Karpas-422 (cell line): Measurements from ENCODE around the gene SRMS. TPM values are rescaled to one million over a fixed set of nuclear protein-coding genes. Genes with fewer than 3 reads are reported as not detected.

Source experiments
- DNase-seq: peaks from one replicate; pipeline ENCODE4 v3.0.0-alpha.2; 2015
- H2AFZ ChIP-seq: fragments of 200-600 bp; sonication (generic); 2 replicates; pipeline ENCODE4 v1.6.1; 2014; ENCODE audit warnings: antibody characterized with exemption, low read length, mixed read lengths
- H3K27ac ChIP-seq: fragments of 200-600 bp; sonication (generic); 2 replicates; pipeline ENCODE4 v1.5.1; 2014; ENCODE audit warnings: mild to moderate bottlenecking, low read length, moderate library complexity
- H3K27me3 ChIP-seq: fragments of 200-600 bp; sonication (generic); 2 replicates; pipeline ENCODE4 v1.6.1; 2014; ENCODE audit warnings: low read length, mixed read lengths
- H3K36me3 ChIP-seq: fragments of 200-600 bp; sonication (generic); 2 replicates; pipeline ENCODE4 v1.6.1; 2014; ENCODE audit warnings: low read length, mixed read lengths; ENCODE audit not compliant: insufficient read depth
- H3K4me1 ChIP-seq: fragments of 200-600 bp; sonication (generic); 2 replicates; pipeline ENCODE4 v1.6.1; 2014; ENCODE audit warnings: mild to moderate bottlenecking, low read length, mixed read lengths
- H3K4me2 ChIP-seq: fragments of 200-600 bp; sonication (generic); 2 replicates; pipeline ENCODE4 v1.6.1; 2014; ENCODE audit warnings: low read length, low read depth, mild to moderate bottlenecking; ENCODE audit not compliant: poor library complexity, severe bottlenecking
- H3K4me3 ChIP-seq: fragments of 200-600 bp; sonication (generic); 2 replicates; pipeline ENCODE4 v1.5.1; 2014; ENCODE audit warnings: mild to moderate bottlenecking, antibody characterized with exemption, low read length, mixed read lengths
- H3K79me2 ChIP-seq: fragments of 200-600 bp; sonication (generic); 2 replicates; pipeline ENCODE4 v1.6.1; 2014; ENCODE audit warnings: mild to moderate bottlenecking, low read length, mixed read lengths
- H3K9ac ChIP-seq: fragments of 200-600 bp; sonication (generic); 2 replicates; pipeline ENCODE4 v1.6.0; 2014; ENCODE audit warnings: low read length
- H3K9me2 ChIP-seq: fragments of 200-600 bp; sonication (generic), shearing (Covaris generic); replicated peaks from 2 replicates; pipeline ENCODE4 v1.6.0; 2014; ENCODE audit warnings: mild to moderate bottlenecking, low read length, moderate library complexity; ENCODE audit not compliant: insufficient read depth
- H3K9me3 ChIP-seq: fragments of 300-700, 200-600 bp; sonication (generic); 2 replicates; pipeline ENCODE4 v1.6.1; 2014; ENCODE audit warnings: low read length, mixed read lengths
- H4K20me1 ChIP-seq: fragments of 200-600 bp; sonication (generic); 2 replicates; pipeline ENCODE4 v1.6.1; 2014; ENCODE audit warnings: mild to moderate bottlenecking, antibody characterized with exemption, low read length, low read depth; ENCODE audit not compliant: insufficient read depth
- total RNA-seq: library from RNA; depleted of rRNA; stranded (reverse); fragments of >200 nt; shearing (Covaris generic); gene quantifications from 2 replicates; pipeline ENCODE4 v1.2.3, GENCODE V29; 2014; ENCODE audit warnings: low replicate concordance

SRMS gene
- total RNA-seq, 1 experiment from 2014 or later = not detected

- Histone ChIP-seq H3K4me3 (no peak overlapping the region), H3K27ac (no peak overlapping the region), H3K36me3 (no peaks in the 10 kb centered on the region), H3K9me3 (no peaks in the 10 kb centered on the region), H3K9ac (no peak overlapping the region), H3K79me2 (no peaks in the 10 kb centered on the region), H3K27me3 (no peaks in the 10 kb centered on the region), H3K4me2 (no peak overlapping the region), H3K4me1 (peaks cover 39% of the 10 kb centered on the region), H2AFZ (no peak overlapping the region), H3K9me2 (no peaks in the 10 kb centered on the region), H4K20me1 (0 out of 2 replicates have a peak, but pooled peaks cover 2% of the 10 kb centered on the region)
- DNase-seq = peak; percentile 61
Observed at GRCh38 chr20:63540417-63541186, 6.9 kb downstream of the SRMS start.

GRCh38 chr20:63539441-63540370 lies 7.8 kb downstream of the SRMS start:
- 0 out of 2 replicates have a peak, but pooled peaks cover 2% of the 10 kb centered on the region for H4K20me1 ChIP-seq
- H3K27ac ChIP-seq = no peak overlapping the region
- no peaks in the 10 kb centered on the region for H3K36me3 ChIP-seq
- H3K4me3 ChIP-seq = no peak overlapping the region
- no peak overlapping the region for H3K9ac ChIP-seq
- peaks cover 32% of the 10 kb centered on the region for H3K4me1 ChIP-seq
- no peaks in the 10 kb centered on the region for H3K9me3 ChIP-seq
- no peaks in the 10 kb centered on the region for H3K79me2 ChIP-seq
- no peaks in the 10 kb centered on the region for H3K27me3 ChIP-seq
- no peaks in the 10 kb centered on the region for H3K9me2 ChIP-seq
- DNase-seq = no peak
- no peak overlapping the region for H2AFZ ChIP-seq
- H3K4me2 ChIP-seq = no peak overlapping the region

- Histone ChIP-seq H3K27ac (no peak overlapping the region), H3K4me3 (no peak overlapping the region)
Observed at GRCh38 chr20:63539092-63539430, 8.5 kb downstream of the SRMS start.

GRCh38 chr20:63538204-63539091 lies 9.1 kb downstream of the SRMS start:
- H3K79me2 ChIP-seq = no peaks in the 10 kb centered on the region
- H3K27me3 ChIP-seq = no peaks in the 10 kb centered on the region
- peak overlapping the region; percentile 84 for H3K4me2 ChIP-seq
- H3K9ac ChIP-seq = no peak overlapping the region
- H3K9me2 ChIP-seq = no peaks in the 10 kb centered on the region
- H3K27ac ChIP-seq = no peak overlapping the region
- H4K20me1 ChIP-seq = 0 out of 2 replicates have a peak, but pooled peaks cover 2% of the 10 kb centered on the region
- peaks cover 32% of the 10 kb centered on the region for H3K4me1 ChIP-seq
- DNase-seq = no peak
- H2AFZ ChIP-seq = no peak overlapping the region
- peak overlapping the region; percentile 68; the same call in 1 of the 2 replicates for H3K4me3 ChIP-seq
- no peaks in the 10 kb centered on the region for H3K36me3 ChIP-seq
- no peaks in the 10 kb centered on the region for H3K9me3 ChIP-seq

More at GRCh38 chr20:63539092-63539430, 8.5 kb downstream of the SRMS start:
- no peak overlapping the region for H3K4me2 ChIP-seq
- no peak for DNase-seq
- no peak overlapping the region for H2AFZ ChIP-seq
- H3K79me2 ChIP-seq = no peaks in the 10 kb centered on the region
- no peaks in the 10 kb centered on the region for H3K27me3 ChIP-seq
- no peaks in the 10 kb centered on the region for H3K9me3 ChIP-seq
- no peaks in the 10 kb centered on the region for H3K36me3 ChIP-seq
- H4K20me1 ChIP-seq = 0 out of 2 replicates have a peak, but pooled peaks cover 2% of the 10 kb centered on the region
- H3K9ac ChIP-seq = no peak overlapping the region
- peaks cover 32% of the 10 kb centered on the region for H3K4me1 ChIP-seq
- no peaks in the 10 kb centered on the region for H3K9me2 ChIP-seq

- H3K4me2 ChIP-seq = peak overlapping the region; percentile 84
- no peaks in the 10 kb centered on the region for H3K36me3 ChIP-seq
- H2AFZ ChIP-seq = peak overlapping the region; percentile 57; the same call in 1 of the 2 replicates
- H3K79me2 ChIP-seq = no peaks in the 10 kb centered on the region
- H3K9me3 ChIP-seq = no peaks in the 10 kb centered on the region
- 0 out of 2 replicates have a peak, but pooled peaks cover 2% of the 10 kb centered on the region for H4K20me1 ChIP-seq
- H3K27ac ChIP-seq = peak overlapping the region; percentile 35; the same call in 1 of the 2 replicates
- peaks cover 27% of the 10 kb centered on the region for H3K4me1 ChIP-seq
- H3K27me3 ChIP-seq = no peaks in the 10 kb centered on the region
- peak; percentile 98 for DNase-seq
- H3K4me3 ChIP-seq = peak overlapping the region; percentile 68
- peak overlapping the region; percentile 75 for H3K9ac ChIP-seq
- no peaks in the 10 kb centered on the region for H3K9me2 ChIP-seq
Observed at GRCh38 chr20:63537525-63538203, 9.9 kb downstream of the SRMS start.

- H3K4me3 ChIP-seq = peak within 1 kb of the TSS; percentile 68
- H3K9me2 ChIP-seq = no peaks in the 10 kb centered on the region
- 0 out of 2 replicates have a peak, but pooled peaks cover 2% of the 10 kb centered on the region for H4K20me1 ChIP-seq
- H3K36me3 ChIP-seq = no peaks in the 10 kb centered on the region
- peak; percentile 83 for DNase-seq
- peak within 1 kb of the TSS; percentile 75 for H3K9ac ChIP-seq
- peaks cover 23% of the 10 kb centered on the region for H3K4me1 ChIP-seq
- H2AFZ ChIP-seq = peak within 1 kb of the TSS; percentile 57; the same call in 1 of the 2 replicates
- peak within 1 kb of the TSS; percentile 84 for H3K4me2 ChIP-seq
- H3K9me3 ChIP-seq = no peaks in the 10 kb centered on the region
- no peaks in the 10 kb centered on the region for H3K79me2 ChIP-seq
- peak within 1 kb of the TSS; percentile 35; the same call in 1 of the 2 replicates for H3K27ac ChIP-seq
- no peaks in the 10 kb centered on the region for H3K27me3 ChIP-seq
Observed at GRCh38 chr20:63536997-63537524, 10.5 kb downstream of the SRMS start, which contains the start of gene PTK6. PTK6 (minus strand) TSS chr20:63537376; CDS start chr20:63537314, 62 bp downstream.
